Activated CD8-positive, alpha-beta memory T cell treated with anti-CD3 and anti-CD28 coated beads for 48 hours (primary cell): ENCODE results near the gene GYPE.
"Not testable (repeated sequence)": the region's sequence is repeated elsewhere in the genome, so short reads cannot be mapped to it uniquely, and the experiment has no call there.

Experiments used
- DNase-seq, 3 experiments: peaks; one replicate each; pipeline ENCODE4 v3.0.0-alpha.2; 2020; ENCODE audit warnings: low read depth in 2 of 3, low spot score in 2 of 3

GYPE gene

GRCh38 chr4:143905440-143905839, at the start of gene GYPE:
Gene GYPE, minus strand, starts transcription at chr4:143905559. Its CDS starts 52 bp downstream, at chr4:143905507.
- not testable (repeated sequence) for DNase-seq

- not testable (repeated sequence) for DNase-seq
Observed at GRCh38 chr4:143951458-143951972, 46.2 kb upstream of the GYPE start.

GRCh38 chr4:143950967-143951366, 45.6 kb upstream of the GYPE start:
- DNase-seq, result not testable (repeated sequence)

DNA sequence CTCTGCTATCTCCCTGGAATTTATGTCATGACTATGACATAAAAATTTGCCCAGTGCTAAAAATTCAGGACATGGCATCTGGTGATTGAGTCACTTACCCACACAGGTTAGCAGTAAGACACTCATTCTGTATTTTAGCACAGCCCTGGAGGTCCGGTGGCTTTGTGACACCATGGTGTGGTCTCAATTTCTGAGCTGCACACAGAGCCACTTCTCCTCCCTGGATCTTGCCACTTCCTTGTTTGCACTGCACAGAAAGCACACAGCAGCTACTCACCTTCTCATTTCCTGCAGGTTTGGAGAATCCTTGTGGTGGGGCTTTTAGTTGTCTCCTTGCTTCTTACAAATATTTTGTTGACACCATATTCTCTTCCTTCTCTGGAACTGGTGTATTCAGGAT, 44.8 kb upstream of the GYPE start:
- DNase-seq, result not testable (repeated sequence)

DNA sequence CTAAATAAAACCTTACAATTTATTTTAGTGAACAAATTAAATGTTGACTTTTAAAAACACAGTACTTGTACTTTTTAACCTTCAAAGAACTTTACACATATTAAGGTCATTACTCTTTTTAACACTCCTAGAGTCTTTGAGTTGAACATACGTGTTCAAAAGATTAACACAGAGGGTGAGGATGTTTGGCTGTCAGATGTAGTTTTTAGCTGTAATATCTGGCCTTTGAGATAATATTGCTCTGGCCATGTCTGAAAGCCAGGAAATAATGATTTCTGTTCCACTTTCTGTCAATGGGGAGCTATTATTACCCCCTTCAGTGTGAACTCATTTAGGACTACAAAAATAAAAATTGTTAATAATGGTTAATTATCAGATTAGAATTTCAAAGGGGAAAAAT, 42.1 kb upstream of the GYPE start:
- not testable (repeated sequence) for DNase-seq

DNA sequence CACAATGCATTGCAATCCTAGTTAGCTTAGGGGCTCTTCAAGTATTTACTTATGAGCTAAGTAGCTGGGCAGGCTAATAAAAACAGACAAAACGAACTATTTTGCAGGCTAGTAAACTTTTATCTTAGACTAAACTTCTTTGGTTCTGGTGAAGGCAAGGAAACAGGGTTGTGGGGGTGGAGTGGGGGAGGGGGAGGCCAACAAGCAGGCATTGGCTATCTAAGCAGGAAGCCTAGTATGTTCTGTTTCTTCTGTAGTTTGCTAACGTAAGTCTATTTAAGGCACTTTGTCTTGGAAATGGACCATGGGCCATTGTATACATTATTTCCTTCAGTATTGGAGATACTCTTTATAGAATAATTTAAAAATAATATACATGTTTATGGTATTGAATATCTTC, 35.3 kb upstream of the GYPE start:
- DNase-seq, result not testable (repeated sequence)

GRCh38 chr4:143939528-143939927, 34.2 kb upstream of the GYPE start:
- no peak for DNase-seq

GRCh38 chr4:143938890-143939289, 33.5 kb upstream of the GYPE start:
- not testable (repeated sequence) for DNase-seq

- DNase-seq, result no peak
Observed at GRCh38 chr4:143921181-143921580, 15.8 kb upstream of the GYPE start.

DNA sequence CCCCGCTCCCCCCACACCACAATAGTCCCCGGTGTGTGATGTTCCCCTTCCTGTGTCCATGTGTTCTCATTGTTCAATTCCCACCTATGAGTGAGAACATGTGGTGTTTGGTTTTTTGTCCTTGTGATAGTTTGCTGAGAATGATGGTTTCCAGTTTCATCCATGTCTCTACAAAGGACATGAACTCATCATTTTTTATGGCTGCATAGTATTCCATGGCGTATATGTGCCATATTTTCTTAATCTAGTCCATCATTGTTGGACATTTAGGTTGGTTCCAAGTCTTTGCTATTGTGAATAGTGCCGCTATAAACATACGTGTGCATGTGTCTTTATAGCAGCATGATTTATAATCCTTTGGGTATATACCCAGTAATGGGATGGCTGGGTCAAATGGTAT, 11.1 kb upstream of the GYPE start:
- not testable (repeated sequence) for DNase-seq

DNA sequence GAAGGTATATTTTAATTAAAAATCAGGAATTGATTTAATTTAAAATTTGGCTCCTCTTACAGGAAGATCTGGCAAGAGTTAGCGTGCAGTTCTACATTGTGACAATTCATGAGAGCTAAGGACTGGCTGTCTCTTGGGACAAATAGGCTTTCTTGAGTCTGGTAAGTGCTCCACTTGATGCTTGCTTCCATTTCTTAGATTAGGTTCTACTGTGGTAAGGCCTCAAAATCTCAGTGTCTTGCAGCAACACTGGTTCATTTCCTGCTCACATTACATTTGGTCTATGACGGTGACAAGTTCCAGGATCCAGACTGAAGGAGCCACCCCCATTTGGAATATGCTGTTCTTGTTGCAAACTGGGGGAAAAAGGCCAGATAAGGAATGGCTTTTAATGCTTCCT, 7.1 kb upstream of the GYPE start:
- DNase-seq, result not testable (repeated sequence)

DNA sequence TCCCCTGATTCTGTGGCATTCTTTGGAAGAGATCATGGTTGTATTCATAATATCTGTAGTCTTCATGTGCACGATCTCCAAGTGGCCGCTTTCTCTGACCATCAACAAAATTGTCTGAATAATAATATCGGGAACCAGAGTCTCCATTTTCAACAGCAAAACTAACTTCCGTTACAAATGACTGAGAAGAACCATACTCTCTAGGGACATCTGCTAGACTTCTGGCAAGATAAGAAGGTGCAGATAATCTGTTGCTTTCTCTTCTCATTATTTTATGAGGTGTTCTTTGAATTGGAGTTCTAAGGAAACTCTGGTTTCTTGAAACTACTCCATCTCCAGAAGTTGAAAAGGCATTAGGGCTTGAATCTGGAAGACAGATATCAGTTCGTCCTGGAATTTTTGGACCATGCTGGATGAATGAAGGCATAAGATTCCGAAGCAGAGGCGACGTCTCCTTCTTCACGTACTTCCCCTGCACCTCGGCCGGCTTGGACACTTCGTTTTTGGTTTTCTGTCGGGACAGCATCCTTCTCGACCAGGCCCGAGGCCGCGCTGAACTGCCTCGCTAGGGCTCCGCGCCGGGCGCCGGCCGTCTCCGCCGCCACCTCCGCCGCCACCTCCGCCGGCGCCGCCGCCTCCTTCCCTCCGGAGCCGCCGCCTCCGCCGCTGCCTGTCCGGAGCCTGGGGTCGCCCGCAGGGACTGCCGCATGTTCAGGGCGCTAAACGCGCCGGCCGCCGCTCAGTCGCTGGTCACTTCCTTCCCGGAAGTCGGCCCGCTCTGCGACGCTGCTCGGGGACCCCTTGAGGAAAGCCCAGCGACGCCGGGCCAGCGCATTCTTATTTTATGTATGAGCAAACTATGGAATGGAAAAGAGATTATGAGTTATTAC, 6.4 kb upstream of the GYPE start:
- peak in 2 of 3 experiments; percentile 2 to 5 for DNase-seq

GRCh38 chr4:143910906-143911305, 5.5 kb upstream of the GYPE start:
- not testable (repeated sequence) for DNase-seq

DNA sequence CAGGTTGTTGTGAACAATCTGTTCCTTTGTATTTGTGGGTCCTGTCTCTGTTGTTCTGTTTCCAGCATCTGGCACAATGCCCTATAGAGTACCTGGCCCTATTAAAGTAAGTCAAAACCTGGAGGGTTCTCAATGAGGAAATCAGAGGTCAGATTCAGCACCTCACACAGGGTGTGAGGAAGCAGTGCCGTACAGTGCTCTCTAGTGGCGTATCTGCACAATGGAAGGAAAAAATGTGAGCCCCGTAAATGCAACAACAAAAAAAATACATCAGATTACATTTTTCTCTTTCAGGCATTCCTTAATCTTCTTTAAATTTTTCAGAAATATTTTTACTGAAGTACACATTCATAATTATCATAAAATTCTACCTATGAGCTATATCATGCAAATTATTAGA, 2.5 kb upstream of the GYPE start:
- DNase-seq, result not testable (repeated sequence)

GRCh38 chr4:143904431-143904830, 928 bp downstream of the GYPE start:
- DNase-seq, result not testable (repeated sequence)

- DNase-seq, result not testable (repeated sequence)
Observed at GRCh38 chr4:143890323-143890722, 15.0 kb downstream of the GYPE start.

GRCh38 chr4:143888189-143888588, 17.2 kb downstream of the GYPE start:
- not testable (repeated sequence) for DNase-seq

- DNase-seq, result not testable (repeated sequence)
Observed at GRCh38 chr4:143884965-143885364, 20.4 kb downstream of the GYPE start.

GRCh38 chr4:143883529-143883928, 21.8 kb downstream of the GYPE start:
- DNase-seq, result no peak

GRCh38 chr4:143882892-143883291, 22.5 kb downstream of the GYPE start:
- no peak for DNase-seq

- DNase-seq, result not testable (repeated sequence)
Observed at GRCh38 chr4:143879561-143879960, 25.8 kb downstream of the GYPE start.

DNA sequence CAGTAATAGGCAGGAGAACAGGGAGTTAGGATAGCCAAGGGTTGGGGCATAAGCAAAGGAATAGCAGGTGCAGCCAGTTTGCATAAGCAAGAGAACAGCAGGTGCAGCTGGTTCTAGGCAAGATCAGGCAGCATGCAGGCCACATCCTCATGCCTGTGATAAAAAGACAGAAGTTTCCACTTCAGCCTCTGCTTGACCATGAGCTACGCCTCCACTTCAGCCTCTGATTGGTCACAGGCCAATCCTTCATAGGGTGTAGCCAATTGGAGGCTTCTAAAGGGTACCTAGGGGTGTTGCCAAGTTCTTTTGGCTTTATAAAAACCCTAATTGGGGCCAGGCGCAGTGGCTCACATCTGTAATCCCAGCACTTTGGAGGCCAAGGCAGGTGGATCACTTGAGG, 30.0 kb downstream of the GYPE start:
- not testable (repeated sequence) for DNase-seq
